SU-DHL-6 (cell line): ENCODE data around the gene TBC1D10A.

ENCODE experiments used
- CTCF ChIP-seq: fragments of 200-600 bp; sonication (generic); IDR thresholded peaks from one replicate; pipeline ENCODE4 v1.5.1; 2017; ENCODE audit warnings: antibody characterized with exemption, mild to moderate bottlenecking, low read length, moderate library complexity; ENCODE audit not compliant: insufficient read depth, poor library complexity, severe bottlenecking
- EZH2phosphoT487 ChIP-seq: fragments of 200-600 bp; sonication (generic), shearing (Covaris generic); conservative IDR thresholded peaks from 2 replicates; pipeline ENCODE4 v1.6.1; 2018; ENCODE audit warnings: mild to moderate bottlenecking, antibody characterized with exemption, low read length, moderate library complexity, mixed read lengths

- no peak for TF ChIP-seq CTCF
- TF ChIP-seq EZH2phosphoT487, result no peak
Measured at GRCh38 chr22:30305906-30306626, 20.7 kb downstream of the TBC1D10A start.
